PFSK-1 (cell line): ENCODE measurements around the gene HS6ST3.

Experiments
- FOXP2 ChIP-seq: optimal IDR thresholded peaks from 2 replicates; pipeline ENCODE3; 2011; ENCODE audit warnings: borderline replicate concordance, control low read depth, inconsistent platforms; ENCODE audit not compliant: insufficient read depth; ENCODE audit errors: extremely low read length, extremely low read depth
- POLR2AphosphoS5 ChIP-seq: IDR thresholded peaks from 2 replicates; pipeline ENCODE4 v1.6.1; 2012; ENCODE audit warnings: low read depth, mild to moderate bottlenecking, control low read depth, low read length, moderate library complexity
- REST ChIP-seq, 2 experiments: IDR thresholded peaks; 2 replicates each; pipeline versions ENCODE4 v1.6.1 to v1.8.0; 2011 to 2012; ENCODE audit warnings: low read depth in 2 of 2, low read length in 2 of 2, control low read depth in 1 of 2, inconsistent platforms in 1 of 2, mild to moderate bottlenecking in 1 of 2, moderate library complexity in 1 of 2; ENCODE audit not compliant: insufficient read depth in 1 of 2
- SIN3A ChIP-seq: IDR thresholded peaks from 2 replicates; pipeline ENCODE4 v1.6.1; 2012; ENCODE audit warnings: mild to moderate bottlenecking, low read length, moderate library complexity, borderline replicate concordance; ENCODE audit not compliant: insufficient read depth
- TAF1 ChIP-seq: IDR thresholded peaks from 2 replicates; pipeline ENCODE4 v1.6.1; 2012; ENCODE audit warnings: low read length, control low read depth, borderline replicate concordance; ENCODE audit not compliant: insufficient read depth

The HS6ST3 gene

GRCh38 chr13:96090240-96091101 lies 564 bp downstream of the HS6ST3 start:
- TF ChIP-seq FOXP2 (no peak), POLR2AphosphoS5 (no peak), SIN3A (no peak), REST (IDR thresholded peaks at IDR 0.05; ENCODE audit: insufficient read depth in 1 of 2, low read depth in 2 of 2, low read length in 2 of 2) (no peak), TAF1 (no peak)

GRCh38 chr13:96091164-96092117 lies 1.5 kb downstream of the HS6ST3 start:
- no peak for TF ChIP-seq TAF1
- no peak for TF ChIP-seq SIN3A
- TF ChIP-seq REST (IDR thresholded peaks at IDR 0.05; ENCODE audit: insufficient read depth in 1 of 2, low read depth in 2 of 2, low read length in 2 of 2) = no peak
- no peak for TF ChIP-seq POLR2AphosphoS5
- TF ChIP-seq FOXP2 = no peak

- TF ChIP-seq SIN3A = no peak
- TF ChIP-seq POLR2AphosphoS5 = no peak
- TF ChIP-seq REST (IDR thresholded peaks at IDR 0.05; ENCODE audit: insufficient read depth in 1 of 2, low read depth in 2 of 2, low read length in 2 of 2) = no peak
- TF ChIP-seq FOXP2 = no peak
- no peak for TF ChIP-seq TAF1
These were observed 3.5 kb downstream of the HS6ST3 start for GRCh38 chr13:96093296-96094006.

GRCh38 chr13:96100457-96101220 lies 10.7 kb downstream of the HS6ST3 start:
- TF ChIP-seq REST (IDR thresholded peaks at IDR 0.05; ENCODE audit: insufficient read depth in 1 of 2, low read depth in 2 of 2, low read length in 2 of 2) (no peak), POLR2AphosphoS5 (no peak), TAF1 (no peak), SIN3A (no peak), FOXP2 (no peak)
